Subcutaneous abdominal adipose tissue (tissue), 5 donors: Measurements from ENCODE around the gene FSTL4.

Experiments used
- H3K27ac ChIP-seq: one replicate; pipeline ENCODE4 v1.7.0; 2013; ENCODE audit warnings: low read depth, mild to moderate bottlenecking, inconsistent platforms, low read length, moderate library complexity
- H3K27me3 ChIP-seq, 5 donors: one replicate each; pipeline ENCODE4 v1.7.0; 2013; ENCODE audit warnings: low read length in 5 of 5, inconsistent platforms in 1 of 5; ENCODE audit not compliant: control insufficient read depth in 5 of 5, insufficient read depth in 4 of 5
- H3K36me3 ChIP-seq, 5 donors: one replicate each; pipeline ENCODE4 v1.7.0; 2013; ENCODE audit warnings: low read length in 5 of 5; ENCODE audit not compliant: control insufficient read depth in 5 of 5, insufficient read depth in 5 of 5
- H3K4me1 ChIP-seq, 5 donors: one replicate each; pipeline ENCODE4 v1.7.0; 2013; ENCODE audit warnings: low read length in 5 of 5, mild to moderate bottlenecking in 3 of 5, moderate library complexity in 1 of 5; ENCODE audit not compliant: control insufficient read depth in 5 of 5, insufficient read depth in 5 of 5
- H3K4me3 ChIP-seq, 5 donors: one replicate each; pipeline ENCODE4 v1.7.0; 2013; ENCODE audit warnings: low read length in 5 of 5, low read depth in 1 of 5
- H3K9ac ChIP-seq, 5 donors: one replicate each; pipeline ENCODE4 v1.7.0; 2013; ENCODE audit warnings: low read length in 5 of 5, mild to moderate bottlenecking in 4 of 5, moderate library complexity in 3 of 5
- H3K9me3 ChIP-seq, 5 donors: one replicate each; pipeline ENCODE4 v1.7.0; 2013; ENCODE audit warnings: low read length in 5 of 5; ENCODE audit not compliant: control insufficient read depth in 5 of 5
- donor health status: healthy.
- donor health status: healthy.
- donor health status: healthy.
- donor health status: healthy.
- donor health status: healthy.

The FSTL4 gene

DNA sequence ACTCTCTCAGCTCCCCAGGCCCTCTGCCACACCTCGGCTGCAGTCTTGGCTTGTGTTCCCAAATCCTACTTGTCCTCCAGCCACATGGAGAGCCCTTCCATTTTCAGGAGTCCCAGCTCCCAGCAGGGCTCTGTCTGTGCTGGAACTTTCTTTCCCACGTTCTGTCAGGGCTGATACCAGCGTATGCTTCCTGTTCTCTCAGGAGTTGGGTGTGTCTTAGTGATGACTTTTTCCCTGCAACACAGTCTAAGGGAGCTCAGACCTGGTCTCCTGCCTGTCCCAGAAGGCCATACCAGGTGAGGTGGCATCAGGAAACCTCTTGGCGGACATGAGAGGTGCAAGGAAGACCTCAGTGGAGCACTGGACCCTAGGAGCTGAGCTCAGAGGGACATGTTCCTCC is 334.0 kb downstream of the FSTL4 start:
- no peaks in the 10 kb centered on the region for H3K36me3 ChIP-seq

GRCh38 chr5:133277744-133278143 is 334.6 kb downstream of the FSTL4 start:
- H3K9ac ChIP-seq, result no peak overlapping the region
- no peaks in the 10 kb centered on the region for H3K9me3 ChIP-seq
- H3K27ac ChIP-seq, result no peak overlapping the region
- H3K4me3 ChIP-seq, result no peak overlapping the region
- H3K4me1 ChIP-seq, result no peaks in the 10 kb centered on the region
- H3K27me3 ChIP-seq, result peaks cover 0 to 2% (median 0%) of the 10 kb centered on the region in 5 donors
- H3K36me3 ChIP-seq, result no peaks in the 10 kb centered on the region

More for the DNA sequence above, 334.0 kb downstream of the FSTL4 start:
- peaks cover 0 to 2% (median 0%) of the 10 kb centered on the region in 5 donors for H3K27me3 ChIP-seq
- no peak overlapping the region for H3K27ac ChIP-seq
- H3K9me3 ChIP-seq, result no peaks in the 10 kb centered on the region
- no peak overlapping the region for H3K9ac ChIP-seq
- H3K4me3 ChIP-seq, result no peak overlapping the region
- H3K4me1 ChIP-seq, result no peaks in the 10 kb centered on the region

DNA sequence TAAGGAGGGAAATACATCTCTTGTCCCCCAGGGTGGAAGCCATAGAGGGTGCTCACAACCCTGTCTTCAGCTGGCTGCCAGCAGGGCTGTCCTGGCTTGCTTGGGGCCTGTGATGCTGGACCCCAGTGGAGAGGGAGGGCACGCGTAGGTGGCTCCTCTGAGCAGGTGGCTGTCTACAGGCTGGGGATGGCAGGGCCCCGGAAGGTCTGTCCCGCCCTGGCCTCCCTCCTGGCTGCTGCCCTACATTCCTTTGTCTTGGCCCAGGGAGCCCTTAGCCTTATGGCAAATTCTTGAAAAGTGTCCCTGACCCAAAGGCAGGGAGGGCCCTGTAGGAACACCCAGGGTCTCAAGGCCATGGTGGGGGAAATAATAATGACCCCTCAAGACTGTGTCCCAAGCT is 336.2 kb downstream of the FSTL4 start:
- H3K9ac ChIP-seq, result no peak overlapping the region
- H3K36me3 ChIP-seq, result no peaks in the 10 kb centered on the region
- peaks cover 0 to 2% (median 0%) of the 10 kb centered on the region in 5 donors for H3K27me3 ChIP-seq
- no peaks in the 10 kb centered on the region for H3K4me1 ChIP-seq
- no peaks in the 10 kb centered on the region for H3K9me3 ChIP-seq
- no peak overlapping the region for H3K27ac ChIP-seq
- H3K4me3 ChIP-seq, result no peak overlapping the region

DNA sequence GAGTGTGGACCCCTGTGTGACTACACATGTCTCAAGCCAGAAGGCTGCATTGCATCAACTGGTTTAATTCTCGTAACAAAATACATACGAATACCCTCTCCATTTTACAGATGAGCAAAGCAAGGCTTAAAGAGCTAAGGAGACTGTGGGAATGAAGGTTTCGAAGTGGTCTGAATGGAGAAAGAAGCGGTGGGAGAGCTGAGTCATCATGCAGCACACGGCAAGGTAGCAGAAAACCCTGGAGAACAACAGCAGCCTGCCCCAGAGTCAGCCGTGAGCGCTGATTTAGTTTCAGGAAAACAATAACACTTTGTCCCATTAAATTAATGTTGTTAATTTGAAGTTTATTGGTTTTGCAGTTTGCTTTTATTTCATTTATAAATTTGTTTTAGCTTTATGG is 336.7 kb downstream of the FSTL4 start:
- H3K27me3 ChIP-seq, result peaks cover 0 to 2% (median 0%) of the 10 kb centered on the region in 5 donors
- no peak overlapping the region for H3K9ac ChIP-seq
- no peaks in the 10 kb centered on the region for H3K36me3 ChIP-seq

GRCh38 chr5:133274597-133274935 is 337.8 kb downstream of the FSTL4 start:
- H3K36me3 ChIP-seq, result no peaks in the 10 kb centered on the region
- H3K4me3 ChIP-seq, result no peak overlapping the region
- peaks cover 0 to 2% (median 0%) of the 10 kb centered on the region in 5 donors for H3K27me3 ChIP-seq
- no peaks in the 10 kb centered on the region for H3K9me3 ChIP-seq
- H3K9ac ChIP-seq, result no peak overlapping the region
- no peaks in the 10 kb centered on the region for H3K4me1 ChIP-seq
- H3K27ac ChIP-seq, result no peak overlapping the region

More for the DNA sequence above, 336.7 kb downstream of the FSTL4 start:
- Histone ChIP-seq H3K27ac (no peak overlapping the region), H3K4me1 (no peaks in the 10 kb centered on the region), H3K4me3 (no peak overlapping the region), H3K9me3 (no peaks in the 10 kb centered on the region)

- H3K9me3 ChIP-seq, result no peaks in the 10 kb centered on the region
- no peak overlapping the region for H3K4me3 ChIP-seq
- no peaks in the 10 kb centered on the region for H3K4me1 ChIP-seq
- no peak overlapping the region for H3K9ac ChIP-seq
- no peaks in the 10 kb centered on the region for H3K36me3 ChIP-seq
- peaks cover 0 to 2% (median 0%) of the 10 kb centered on the region in 5 donors for H3K27me3 ChIP-seq
- no peak overlapping the region for H3K27ac ChIP-seq
Measured at GRCh38 chr5:133273661-133274596, 338.4 kb downstream of the FSTL4 start.

DNA sequence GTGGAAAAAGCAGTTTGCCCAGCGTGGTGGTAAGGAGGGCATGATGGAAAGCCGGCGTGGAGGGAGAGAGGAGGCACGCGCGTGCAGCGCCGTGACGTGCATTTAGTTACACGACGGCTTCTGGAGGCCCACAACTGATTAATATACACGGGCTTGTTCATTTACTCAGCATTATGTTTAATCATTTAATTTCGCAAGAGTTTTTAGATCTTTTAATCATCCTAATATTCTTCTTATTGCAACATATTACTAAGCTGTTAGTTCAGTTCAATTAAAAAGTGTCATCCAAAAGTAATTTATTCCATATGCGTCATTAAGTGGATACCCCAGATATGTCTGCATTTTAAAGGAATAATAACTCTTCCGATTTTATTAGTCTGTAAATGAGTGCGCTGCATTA is 340.0 kb downstream of the FSTL4 start:
- Histone ChIP-seq H3K4me3 (no peak overlapping the region), H3K9me3 (no peaks in the 10 kb centered on the region), H3K27ac (no peak overlapping the region), H3K9ac (no peak overlapping the region), H3K36me3 (no peaks in the 10 kb centered on the region), H3K27me3 (no peaks in the 10 kb centered on the region), H3K4me1 (peaks cover 0 to 5% (median 0%) of the 10 kb centered on the region in 5 donors)

DNA sequence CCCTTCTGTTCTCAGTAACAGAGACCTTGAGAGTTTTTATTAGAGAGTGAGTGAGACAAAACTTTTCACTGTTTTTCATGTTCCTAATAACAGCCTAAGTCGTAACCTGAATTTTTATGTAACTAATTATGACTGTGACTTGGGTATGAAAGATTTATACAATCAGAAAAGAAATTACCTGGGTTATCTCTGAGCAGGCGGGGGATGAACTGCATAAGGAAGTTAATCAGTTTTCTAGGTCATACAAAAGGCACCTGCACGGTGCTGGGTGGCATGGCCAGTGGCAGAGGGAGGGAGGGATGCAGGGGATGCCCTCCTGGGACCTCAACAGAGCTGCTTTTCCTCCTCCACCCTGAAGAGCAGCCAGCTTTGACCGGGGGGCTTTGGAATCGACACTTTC is 340.7 kb downstream of the FSTL4 start:
- Histone ChIP-seq H3K9ac (no peak overlapping the region), H3K4me1 (peaks cover 0 to 5% (median 0%) of the 10 kb centered on the region in 5 donors), H3K27me3 (peaks cover 0 to 2% (median 0%) of the 10 kb centered on the region in 5 donors), H3K27ac (no peak overlapping the region), H3K9me3 (no peaks in the 10 kb centered on the region), H3K4me3 (no peak overlapping the region), H3K36me3 (no peaks in the 10 kb centered on the region)

- no peak overlapping the region for H3K9ac ChIP-seq
- peaks cover 0 to 7% (median 6%) of the 10 kb centered on the region in 5 donors for H3K27me3 ChIP-seq
- H3K4me1 ChIP-seq, result peaks cover 0 to 5% (median 0%) of the 10 kb centered on the region in 5 donors
- H3K4me3 ChIP-seq, result no peak overlapping the region
- no peaks in the 10 kb centered on the region for H3K9me3 ChIP-seq
- no peaks in the 10 kb centered on the region for H3K36me3 ChIP-seq
- H3K27ac ChIP-seq, result no peak overlapping the region
Measured at GRCh38 chr5:133269691-133270090, 342.6 kb downstream of the FSTL4 start.

DNA sequence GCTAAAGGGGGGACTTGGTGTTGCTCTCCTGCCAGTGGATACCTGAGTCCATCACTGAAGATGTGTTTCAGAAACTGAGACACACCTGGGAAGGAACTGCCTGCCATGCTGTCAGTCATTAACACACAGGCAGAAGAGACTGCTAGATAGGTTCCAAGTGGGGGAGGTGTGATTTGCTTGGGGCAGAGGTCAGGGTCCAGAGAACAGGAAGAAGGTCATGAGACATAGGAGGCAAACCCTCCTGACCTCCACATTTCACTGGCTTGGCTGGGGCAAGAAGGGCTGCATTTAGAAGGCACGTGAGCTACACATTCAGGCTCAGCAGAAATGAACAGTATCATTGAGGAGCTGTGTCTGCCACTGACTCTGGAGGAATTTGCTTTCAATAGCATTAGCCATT is 344.7 kb downstream of the FSTL4 start:
- Histone ChIP-seq H3K27ac (no peak overlapping the region), H3K27me3 (peaks cover 0 to 12% (median 6%) of the 10 kb centered on the region in 5 donors), H3K4me3 (no peak overlapping the region), H3K4me1 (peaks cover 0 to 5% (median 0%) of the 10 kb centered on the region in 5 donors), H3K9ac (no peak overlapping the region), H3K36me3 (no peaks in the 10 kb centered on the region), H3K9me3 (no peaks in the 10 kb centered on the region)
